Kidney (tissue), 14 donors: ENCODE measurements around the gene GPN2. TPM values are rescaled to one million over a fixed set of nuclear protein-coding genes. Genes with fewer than 3 reads are reported as not detected.

Experiments used
- DNase-seq, 5 donors: peaks; one replicate each; pipeline ENCODE4 v3.0.0-alpha.2; 2013 to 2020
- FAIRE-seq: peaks from 2 replicates; lab custom pipeline; 2012; peaks lifted over from hg19 to GRCh38; lab: Jason Lieb, UNC
- H3K27ac ChIP-seq, 2 donors: one replicate each; pipeline ENCODE4 v1.7.0; 2013; ENCODE audit warnings: low read depth in 2 of 2, low read length in 2 of 2, inconsistent platforms in 1 of 2
- H3K27me3 ChIP-seq: one replicate; pipeline ENCODE4 v1.7.1; 2013; ENCODE audit warnings: low read length, inconsistent platforms; ENCODE audit not compliant: control insufficient read depth, insufficient read depth
- H3K36me3 ChIP-seq, 3 donors: one replicate each; pipeline versions ENCODE4 v1.7.0 to v1.7.1; 2013; ENCODE audit warnings: low read length in 3 of 3, control low read depth in 1 of 3, inconsistent platforms in 1 of 3; ENCODE audit not compliant: insufficient read depth in 3 of 3, control insufficient read depth in 2 of 3
- H3K4me1 ChIP-seq, 3 donors: one replicate each; pipeline versions ENCODE4 v1.7.0 to v1.7.1; 2013; ENCODE audit warnings: low read length in 3 of 3, inconsistent platforms in 1 of 3, low read depth in 1 of 3; ENCODE audit not compliant: control insufficient read depth in 2 of 3, insufficient read depth in 2 of 3
- H3K4me3 ChIP-seq, 3 donors: one replicate each; pipeline versions ENCODE4 v1.7.0 to v1.8.1; 2013; ENCODE audit warnings: low read length in 3 of 3, control low read depth in 1 of 3, inconsistent platforms in 1 of 3
- H3K9ac ChIP-seq, 3 donors: one replicate each; pipeline versions ENCODE4 v1.7.0 to v1.7.1; 2013; ENCODE audit warnings: low read length in 3 of 3, control low read depth in 1 of 3, inconsistent platforms in 1 of 3
- H3K9me3 ChIP-seq, 3 donors: one replicate each; pipeline versions ENCODE4 v1.7.0 to v1.7.1; 2013; ENCODE audit warnings: low read length in 3 of 3, control low read depth in 1 of 3, inconsistent platforms in 1 of 3; ENCODE audit not compliant: control insufficient read depth in 2 of 3, insufficient read depth in 1 of 3
- CTCF ChIP-seq: IDR thresholded peaks from 3 replicates; pipeline ENCODE4 v1.5.1; 2012; ENCODE audit warnings: mild to moderate bottlenecking, moderate library complexity, borderline replicate concordance; ENCODE audit not compliant: insufficient read depth; ENCODE audit errors: extremely low read depth
- intact Hi-C: fragments of 100-400 bp; cut with DNase I; formaldehyde crosslinking; loops from one replicate; pipeline ENCODE4 v1.11.1; 2022
- polyA plus RNA-seq: library from polyadenylated mRNA; stranded (reverse); fragments of 350-450 nt; fragmentation: Illumina TruSeq; extraction: RNeasy Lipid Tissue Mini Kit (QIAGEN cat#74804); gene quantifications from one replicate; pipeline ENCODE4 v1.2.3, GENCODE V29; 2014; ENCODE audit warnings: low read depth, low replicate concordance; ENCODE audit not compliant: insufficient read depth
- total RNA-seq: library from RNA; stranded (reverse); fragmentation: NEBNext Ultra II Directional; extraction: Animal tissue kit (Norgen Biotek cat#: 25700); gene quantifications from one replicate; pipeline ENCODE4 v1.2.1, GENCODE V29; 2021
- donor health status: control.
- donor health status: control.
- donor health status: control.
- donor health status: control.
- donor health status: control.
- donor health status: DM: yes; HTN: yes; CAD: no.
- donor health status: Normal renal cell carcinoma (clear cell type).

GPN2 gene
- total and polyA plus RNA-seq, 2 donors from 2014 or later, result 24.6 to 28.8 TPM

GRCh38 chr1:26897351-26897750 lies 7.3 kb upstream of the GPN2 start:
- Histone ChIP-seq H3K36me3 (peaks cover 2 to 17% (median 11%) of the 10 kb centered on the region in 3 donors), H3K27ac (no peak overlapping the region)
- no peak for FAIRE-seq

GRCh38 chr1:26894263-26894662 lies 4.2 kb upstream of the GPN2 start:
- Histone ChIP-seq H3K4me1 (peaks cover 0 to 11% (median 4%) of the 10 kb centered on the region in 3 donors), H3K27ac (no peak overlapping the region), H3K9ac (no peak overlapping the region), H3K4me3 (no peak overlapping the region), H3K9me3 (no peaks in the 10 kb centered on the region), H3K36me3 (peaks cover 2 to 17% (median 11%) of the 10 kb centered on the region in 3 donors), H3K27me3 (no peaks in the 10 kb centered on the region)
- TF ChIP-seq CTCF, result no peak
- DNase-seq (peak in 1 of 5 donors; percentile 38), FAIRE-seq (no peak)
- intact Hi-C loops, result no loop called here

More at GRCh38 chr1:26897351-26897750, 7.3 kb upstream of the GPN2 start:
- no peak for TF ChIP-seq CTCF
- DNase-seq, result peak in 1 of 5 donors; percentile 24
- H3K4me1 ChIP-seq, result peaks cover 0 to 14% (median 3%) of the 10 kb centered on the region in 3 donors
- H3K9me3 ChIP-seq, result no peaks in the 10 kb centered on the region
- H3K9ac ChIP-seq, result no peak overlapping the region
- intact Hi-C loops, result no loop called here
- H3K4me3 ChIP-seq, result no peak overlapping the region
- no peaks in the 10 kb centered on the region for H3K27me3 ChIP-seq

GRCh38 chr1:26890467-26890796 lies 349 bp upstream of the GPN2 start:
- H3K27ac ChIP-seq, result peak overlapping the region; percentile 83 to 94
- intact Hi-C loops, result no loop called here
- H3K9me3 ChIP-seq, result no peaks in the 10 kb centered on the region
- no peaks in the 10 kb centered on the region for H3K27me3 ChIP-seq
- no peak for DNase-seq
- TF ChIP-seq CTCF, result no peak
- H3K4me1 ChIP-seq, result peaks cover 3 to 14% (median 8%) of the 10 kb centered on the region in 3 donors
- H3K36me3 ChIP-seq, result peaks cover 8 to 41% (median 24%) of the 10 kb centered on the region in 3 donors
- FAIRE-seq, result no peak
- peak overlapping the region; percentile 61 to 98 (median 95) for H3K9ac ChIP-seq
- peak overlapping the region; percentile 68 to 92 (median 74) for H3K4me3 ChIP-seq

GRCh38 chr1:26888231-26888630 lies 1.9 kb downstream of the GPN2 start:
- Histone ChIP-seq H3K4me1 (peaks cover 3 to 14% (median 8%) of the 10 kb centered on the region in 3 donors), H3K27me3 (no peaks in the 10 kb centered on the region), H3K9ac (no peak overlapping the region), H3K4me3 (no peak overlapping the region), H3K27ac (no peak overlapping the region), H3K36me3 (peaks cover 13 to 48% (median 33%) of the 10 kb centered on the region in 3 donors), H3K9me3 (no peaks in the 10 kb centered on the region)
- no peak for FAIRE-seq
- no peak for TF ChIP-seq CTCF
- no peak for DNase-seq
- intact Hi-C loops, result loop anchor here (10.0 kb wide), 1 partner anchor 83 kb away; no protein-coding TSS in a partner anchor
